Loucy (cell line): Measurements from ENCODE around the gene PPARA.

Source experiments
- H2AFZ ChIP-seq: fragments of 200-600 bp; sonication (generic); 2 replicates; pipeline ENCODE4 v1.6.0; 2016; ENCODE audit warnings: antibody characterized with exemption, mild to moderate bottlenecking, low read length, moderate library complexity
- H3F3A ChIP-seq: fragments of 200-600 bp; 2 replicates; pipeline ENCODE4 v1.6.0; 2016; ENCODE audit warnings: antibody characterized with exemption, low read depth, mild to moderate bottlenecking
- H3K27me3 ChIP-seq: fragments of 200-600 bp; sonication (generic); 2 replicates; pipeline ENCODE4 v1.6.1; 2014; ENCODE audit warnings: low read length, mild to moderate bottlenecking; ENCODE audit not compliant: insufficient read depth, poor library complexity, severe bottlenecking
- H3K36me3 ChIP-seq: fragments of 200-600 bp; sonication (generic); 2 replicates; pipeline ENCODE4 v1.6.1; 2016; ENCODE audit warnings: low read length; ENCODE audit not compliant: insufficient read depth
- H3K4me1 ChIP-seq: fragments of 200-600 bp; sonication (generic); 2 replicates; pipeline ENCODE4 v1.5.1; 2014; ENCODE audit warnings: low read length, mild to moderate bottlenecking; ENCODE audit not compliant: insufficient read depth, poor library complexity, severe bottlenecking
- H3K4me2 ChIP-seq: fragments of 200-600 bp; sonication (generic); 2 replicates; pipeline ENCODE4 v1.6.0; 2014; ENCODE audit warnings: antibody characterized with exemption, low read length, low read depth, mild to moderate bottlenecking; ENCODE audit not compliant: poor library complexity, severe bottlenecking
- H3K4me3 ChIP-seq: fragments of 200-600 bp; sonication (generic); 2 replicates; pipeline ENCODE4 v1.5.1; 2014; ENCODE audit warnings: low read length, mild to moderate bottlenecking, mixed read lengths; ENCODE audit not compliant: poor library complexity, severe bottlenecking
- H3K79me2 ChIP-seq: fragments of 200-600 bp; sonication (generic); 2 replicates; pipeline ENCODE4 v1.6.1; 2014; ENCODE audit warnings: low read length; ENCODE audit not compliant: insufficient read depth
- H3K9ac ChIP-seq: fragments of 200-600 bp; sonication (generic); 2 replicates; pipeline ENCODE4 v1.6.0; 2014; ENCODE audit warnings: mild to moderate bottlenecking, low read depth, low read length, moderate library complexity; ENCODE audit not compliant: poor library complexity, severe bottlenecking
- H3K9me2 ChIP-seq: fragments of 200-600 bp; sonication (generic); replicated peaks from 2 replicates; pipeline ENCODE4 v1.6.1; 2016; ENCODE audit warnings: low read depth, low read length, mixed read lengths
- H3K9me3 ChIP-seq: fragments of 200-600 bp; sonication (generic); 2 replicates; pipeline ENCODE4 v1.6.1; 2014; ENCODE audit warnings: mild to moderate bottlenecking, antibody characterized with exemption, low read length, low read depth; ENCODE audit not compliant: insufficient read depth
- H4K20me1 ChIP-seq: fragments of 200-600 bp; sonication (generic); 2 replicates; pipeline ENCODE4 v1.6.0; 2014; ENCODE audit warnings: antibody characterized with exemption, low read length, mild to moderate bottlenecking; ENCODE audit not compliant: insufficient read depth, poor library complexity, severe bottlenecking
- CTCF ChIP-seq: fragments of 200-600 bp; sonication (generic); conservative IDR thresholded peaks from 2 replicates; pipeline ENCODE4 v1.5.1; 2014; ENCODE audit warnings: mild to moderate bottlenecking, antibody characterized with exemption, low read length
- EZH2phosphoT487 ChIP-seq: fragments of 200-600 bp; IDR thresholded peaks from 2 replicates; pipeline ENCODE4 v1.6.1; 2018; ENCODE audit warnings: antibody characterized with exemption, mild to moderate bottlenecking, moderate library complexity, borderline replicate concordance

The PPARA gene

GRCh38 chr22:46272762-46273431, 122.6 kb downstream of the PPARA start:
- no peaks in the 10 kb centered on the region for H3K27me3 ChIP-seq
- no peaks in the 10 kb centered on the region for H4K20me1 ChIP-seq
- peaks cover 9% of the 10 kb centered on the region; the same call in 1 of the 2 replicates for H3K36me3 ChIP-seq
- no peaks in the 10 kb centered on the region for H3K9me2 ChIP-seq
- no peaks in the 10 kb centered on the region for H3F3A ChIP-seq
- no peak overlapping the region for H2AFZ ChIP-seq
- peaks cover 22% of the 10 kb centered on the region for H3K4me1 ChIP-seq
- no peaks in the 10 kb centered on the region for H3K9me3 ChIP-seq
- no peak overlapping the region for H3K4me2 ChIP-seq
- H3K4me3 ChIP-seq = no peak overlapping the region
- H3K79me2 ChIP-seq = peaks cover 30% of the 10 kb centered on the region
- TF ChIP-seq CTCF = no peak
- TF ChIP-seq EZH2phosphoT487 = no peak
- H3K9ac ChIP-seq = no peak overlapping the region

- no peaks in the 10 kb centered on the region for H3K9me2 ChIP-seq
- no peaks in the 10 kb centered on the region for H3K9me3 ChIP-seq
- TF ChIP-seq CTCF (no peak), EZH2phosphoT487 (no peak)
- H4K20me1 ChIP-seq = no peaks in the 10 kb centered on the region
- no peak overlapping the region for H3K4me2 ChIP-seq
- no peak overlapping the region for H2AFZ ChIP-seq
- H3K9ac ChIP-seq = no peak overlapping the region
- peaks cover 22% of the 10 kb centered on the region for H3K4me1 ChIP-seq
- H3F3A ChIP-seq = no peaks in the 10 kb centered on the region
- H3K36me3 ChIP-seq = peaks cover 14% of the 10 kb centered on the region; the same call in 1 of the 2 replicates
- peaks cover 24% of the 10 kb centered on the region for H3K79me2 ChIP-seq
- no peaks in the 10 kb centered on the region for H3K27me3 ChIP-seq
- H3K4me3 ChIP-seq = no peak overlapping the region
These were observed 123.3 kb downstream of the PPARA start for GRCh38 chr22:46273432-46274148.

GRCh38 chr22:46274381-46274780, 124.1 kb downstream of the PPARA start:
- H3K36me3 ChIP-seq = peaks cover 21% of the 10 kb centered on the region; the same call in 1 of the 2 replicates
- no peaks in the 10 kb centered on the region for H3F3A ChIP-seq
- no peak overlapping the region for H3K9ac ChIP-seq
- no peak overlapping the region for H2AFZ ChIP-seq
- no peak overlapping the region for H3K4me3 ChIP-seq
- no peaks in the 10 kb centered on the region for H3K9me2 ChIP-seq
- H3K4me1 ChIP-seq = peaks cover 16% of the 10 kb centered on the region
- no peak overlapping the region for H3K4me2 ChIP-seq
- peaks cover 16% of the 10 kb centered on the region for H3K79me2 ChIP-seq
- H3K27me3 ChIP-seq = no peaks in the 10 kb centered on the region
- H3K9me3 ChIP-seq = no peaks in the 10 kb centered on the region
- TF ChIP-seq EZH2phosphoT487 (no peak), CTCF (no peak)
- no peaks in the 10 kb centered on the region for H4K20me1 ChIP-seq
